ENCODE data around the gene VMO1. TPM values are rescaled to one million over a fixed set of nuclear protein-coding genes. Genes with fewer than 3 reads are reported as not detected.

Gene VMO1
- total RNA-seq, 2 donors from 2014 or later: 5.9 to 8.3 TPM

DNA sequence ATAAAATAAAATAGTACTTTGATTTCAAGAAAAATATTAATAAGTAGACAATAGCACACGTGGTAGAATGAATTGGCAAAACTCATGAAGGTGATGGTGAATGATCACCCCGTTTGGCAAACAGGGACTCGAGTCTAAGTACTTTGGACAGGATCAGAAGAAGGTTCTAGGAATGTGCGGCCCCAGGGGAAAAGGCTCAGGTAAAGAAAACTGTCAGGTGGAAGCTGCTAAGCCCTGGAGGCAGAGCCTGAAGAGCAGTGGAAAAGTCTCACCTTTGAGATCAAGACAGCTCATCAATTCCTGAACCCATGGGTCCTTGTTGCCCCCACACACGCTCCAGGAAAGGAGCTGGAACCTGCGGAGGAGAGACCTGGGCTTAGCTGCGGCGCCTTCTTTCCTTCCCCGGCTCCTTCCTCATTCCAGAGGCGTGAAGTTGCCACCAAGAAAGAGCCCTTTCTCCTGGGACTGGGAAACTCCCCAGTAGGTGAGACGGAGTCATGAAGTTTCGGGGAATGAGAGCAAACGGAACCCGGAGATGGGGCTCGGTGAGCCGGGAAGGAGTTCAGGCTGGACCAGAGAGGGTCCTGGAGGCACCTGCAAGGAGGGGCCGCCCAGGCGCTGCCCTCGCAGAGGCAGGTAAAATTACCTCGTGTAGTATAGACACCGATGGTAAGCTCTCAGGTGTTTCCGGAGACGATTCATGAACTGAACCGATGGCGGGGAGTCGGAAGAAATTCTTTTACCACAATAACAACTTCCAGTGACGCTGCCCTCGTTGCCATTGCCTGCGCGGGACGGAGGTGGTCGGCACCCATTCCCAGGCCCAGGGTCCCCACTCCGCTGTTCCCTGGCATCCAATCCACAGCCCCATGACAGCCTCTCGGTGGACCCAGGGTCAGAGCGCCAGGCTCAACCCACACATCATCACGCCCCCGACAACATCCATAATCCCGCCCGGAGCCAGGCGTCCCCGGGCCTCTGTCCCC lies 47.7 kb downstream of the VMO1 start:
- Histone ChIP-seq H3K27ac (peak overlapping the region in 1 of 2 donors; percentile 27), H3K4me1 (ENCODE audit: control insufficient read depth in 1 of 2, low read depth in 2 of 2) (peaks cover 10 to 12% of the 10 kb centered on the region in 2 donors), H3K36me3 (peaks cover 6% of the 10 kb centered on the region), H3K27me3 (replicated peaks; ENCODE audit: insufficient read depth) (no peaks in the 10 kb centered on the region), H3K4me3 (peak overlapping the region; percentile 89), H3K9me3 (no peaks in the 10 kb centered on the region)
- ATAC-seq (ENCODE audit: insufficient number of reproducible peaks, low FRiP score, low read depth) (no peak), DNase-seq (ENCODE audit: low spot score) (no peak)
- TF ChIP-seq, protein P1, sequence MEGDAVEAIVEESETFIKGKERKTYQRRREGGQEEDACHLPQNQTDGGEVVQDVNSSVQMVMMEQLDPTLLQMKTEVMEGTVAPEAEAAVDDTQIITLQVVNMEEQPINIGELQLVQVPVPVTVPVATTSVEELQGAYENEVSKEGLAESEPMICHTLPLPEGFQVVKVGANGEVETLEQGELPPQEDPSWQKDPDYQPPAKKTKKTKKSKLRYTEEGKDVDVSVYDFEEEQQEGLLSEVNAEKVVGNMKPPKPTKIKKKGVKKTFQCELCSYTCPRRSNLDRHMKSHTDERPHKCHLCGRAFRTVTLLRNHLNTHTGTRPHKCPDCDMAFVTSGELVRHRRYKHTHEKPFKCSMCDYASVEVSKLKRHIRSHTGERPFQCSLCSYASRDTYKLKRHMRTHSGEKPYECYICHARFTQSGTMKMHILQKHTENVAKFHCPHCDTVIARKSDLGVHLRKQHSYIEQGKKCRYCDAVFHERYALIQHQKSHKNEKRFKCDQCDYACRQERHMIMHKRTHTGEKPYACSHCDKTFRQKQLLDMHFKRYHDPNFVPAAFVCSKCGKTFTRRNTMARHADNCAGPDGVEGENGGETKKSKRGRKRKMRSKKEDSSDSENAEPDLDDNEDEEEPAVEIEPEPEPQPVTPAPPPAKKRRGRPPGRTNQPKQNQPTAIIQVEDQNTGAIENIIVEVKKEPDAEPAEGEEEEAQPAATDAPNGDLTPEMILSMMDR (IDR thresholded peaks at IDR 0.05): no peak

DNA sequence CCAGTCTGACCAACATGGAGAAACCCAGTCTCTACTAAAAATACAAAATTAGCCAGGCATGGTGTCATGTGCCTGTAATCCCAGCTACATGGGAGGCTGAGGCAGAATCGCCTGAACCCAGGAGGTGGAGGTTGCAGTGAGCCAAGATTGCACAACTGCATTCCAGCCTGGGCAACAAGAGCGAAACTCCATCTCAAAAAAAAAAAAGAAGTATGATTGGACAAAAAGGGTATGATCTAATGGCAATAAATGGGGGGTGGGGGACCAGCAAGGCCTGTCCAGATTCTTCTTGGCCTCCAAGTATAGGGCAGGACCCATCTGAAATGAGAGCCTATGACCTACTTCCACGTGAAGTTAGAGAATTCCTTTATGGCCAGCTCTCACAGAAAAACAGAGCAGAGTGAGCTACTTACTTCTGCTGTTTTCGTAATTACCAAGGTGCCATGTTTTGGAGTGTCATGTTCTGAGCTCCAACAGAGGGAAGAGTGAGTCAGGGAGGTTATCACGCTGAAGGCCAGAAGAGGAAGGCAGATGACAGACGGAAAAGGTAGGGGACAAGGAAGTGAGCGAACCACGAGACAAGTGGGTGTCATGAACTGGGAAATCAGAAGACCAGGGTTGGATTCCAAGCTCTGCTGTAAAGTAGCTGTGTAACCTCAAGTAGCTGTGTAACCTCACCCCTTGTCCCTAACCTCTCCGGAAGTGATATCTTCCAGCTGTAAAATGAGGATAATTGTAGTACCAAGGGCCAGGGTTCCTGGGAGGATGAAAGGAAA lies 50.1 kb downstream of the VMO1 start:
- Histone ChIP-seq H3K36me3 (peaks cover 6% of the 10 kb centered on the region), H3K27me3 (replicated peaks; ENCODE audit: insufficient read depth) (no peaks in the 10 kb centered on the region), H3K27ac (peak overlapping the region in 1 of 2 donors; percentile 46), H3K4me3 (no peak overlapping the region), H3K4me1 (ENCODE audit: control insufficient read depth in 1 of 2, low read depth in 2 of 2) (peaks cover 10 to 19% of the 10 kb centered on the region in 2 donors), H3K9me3 (no peaks in the 10 kb centered on the region)
- DNase-seq (ENCODE audit: low spot score) (no peak), ATAC-seq (ENCODE audit: insufficient number of reproducible peaks, low FRiP score, low read depth) (no peak)
- TF ChIP-seq, protein P1 (IDR thresholded peaks at IDR 0.05): no peak

Other genes with a start within 250 kb of the VMO1 start
- 10 to 100 TPM; 47.4 to 92.6 TPM for gene MYBBP1A, start 231.0 kb downstream of the VMO1 start, total RNA-seq
- gene GGT6, start 225.8 kb downstream of the VMO1 start, total RNA-seq: not detected
- gene SMTNL2, start 201.8 kb downstream of the VMO1 start, total RNA-seq: 1 to 10 TPM; 2.6 to 2.8 TPM
- not detected for gene ALOX15, start 144.7 kb downstream of the VMO1 start, total RNA-seq
- gene PELP1, start 82.2 kb downstream of the VMO1 start, total RNA-seq: 10 to 100 TPM; 21.1 to 71.2 TPM
- 10 to 100 TPM; 64.5 to 66.3 TPM for gene ARRB2, start 75.7 kb downstream of the VMO1 start, total RNA-seq
- gene MED11, start 54.9 kb downstream of the VMO1 start, total RNA-seq: 10 to 100 TPM; 18.8 to 21.9 TPM
- 1 to 10 TPM; 2.5 to 5.8 TPM for gene ZMYND15, start 46.5 kb downstream of the VMO1 start, total RNA-seq
- 10 to 100 TPM; 27.6 to 41.7 TPM for gene CXCL16, start 46.4 kb downstream of the VMO1 start, total RNA-seq
- gene TM4SF5, start 14.5 kb downstream of the VMO1 start, total RNA-seq: not detected
- not detected for gene GLTPD2, start 2.6 kb upstream of the VMO1 start, total RNA-seq
- gene PSMB6, start 9.8 kb upstream of the VMO1 start, total RNA-seq: 100 to 1,000 TPM in 1 of 2 donors, 10 to 100 TPM in 1; 70.0 to 160 TPM
- gene PLD2, start 20.8 kb upstream of the VMO1 start, total RNA-seq: 10 to 100 TPM; 38.3 to 75.3 TPM
- 10 to 100 TPM; 44.0 to 45.0 TPM for gene MINK1, start 47.0 kb upstream of the VMO1 start, total RNA-seq
- 1 to 10 TPM; 1.9 to 5.6 TPM for gene C17orf107, start 113.2 kb upstream of the VMO1 start, total RNA-seq
- 1 to 10 TPM in 1 of 2 donors, not detected in 1; 4.1 TPM for gene CHRNE, start 116.7 kb upstream of the VMO1 start, total RNA-seq
- gene GP1BA, start 145.9 kb upstream of the VMO1 start, total RNA-seq: not detected
- gene SLC25A11, start 153.7 kb upstream of the VMO1 start, total RNA-seq: 10 to 100 TPM; 27.0 to 39.7 TPM
- 10 to 100 TPM; 32.4 to 38.3 TPM for gene RNF167, start 153.9 kb upstream of the VMO1 start, total RNA-seq
- gene PFN1, start 162.2 kb upstream of the VMO1 start, total RNA-seq: 1,000 to 10,000 TPM in 1 of 2 donors, 100 to 1,000 TPM in 1; 806 to 1,230 TPM
- gene ENO3, start 164.8 kb upstream of the VMO1 start, total RNA-seq: 1 to 10 TPM; 2.5 to 2.7 TPM
- 10 to 100 TPM; 32.3 to 43.1 TPM for gene SPAG7, start 181.5 kb upstream of the VMO1 start, total RNA-seq
- gene CAMTA2, start 201.3 kb upstream of the VMO1 start, total RNA-seq: 10 to 100 TPM; 31.3 to 34.0 TPM
- gene INCA1, start 211.2 kb upstream of the VMO1 start, total RNA-seq: 1 to 10 TPM in 1 of 2 donors, not detected in 1; 1.2 TPM
- gene KIF1C, start 211.6 kb upstream of the VMO1 start, total RNA-seq: 100 to 1,000 TPM; 113 to 152 TPM
- gene SLC52A1, start 249.1 kb upstream of the VMO1 start, total RNA-seq: not detected

Data from thoracic aorta (tissue), 2 donors.